HG03439 (cell line): ENCODE data around the gene RAB10.
"Not testable (repeated sequence)": the region's sequence is repeated elsewhere in the genome, so short reads cannot be mapped to it uniquely, and the experiment has no call there.

Experiments
- ATAC-seq: cut with Tn5 transposase; IDR thresholded peaks from one replicate; pipeline ENCODE4 v1.9.1; 2021; ENCODE audit warnings: mild to moderate bottlenecking, moderate library complexity; ENCODE audit not compliant: unreplicated experiment

The RAB10 gene

DNA sequence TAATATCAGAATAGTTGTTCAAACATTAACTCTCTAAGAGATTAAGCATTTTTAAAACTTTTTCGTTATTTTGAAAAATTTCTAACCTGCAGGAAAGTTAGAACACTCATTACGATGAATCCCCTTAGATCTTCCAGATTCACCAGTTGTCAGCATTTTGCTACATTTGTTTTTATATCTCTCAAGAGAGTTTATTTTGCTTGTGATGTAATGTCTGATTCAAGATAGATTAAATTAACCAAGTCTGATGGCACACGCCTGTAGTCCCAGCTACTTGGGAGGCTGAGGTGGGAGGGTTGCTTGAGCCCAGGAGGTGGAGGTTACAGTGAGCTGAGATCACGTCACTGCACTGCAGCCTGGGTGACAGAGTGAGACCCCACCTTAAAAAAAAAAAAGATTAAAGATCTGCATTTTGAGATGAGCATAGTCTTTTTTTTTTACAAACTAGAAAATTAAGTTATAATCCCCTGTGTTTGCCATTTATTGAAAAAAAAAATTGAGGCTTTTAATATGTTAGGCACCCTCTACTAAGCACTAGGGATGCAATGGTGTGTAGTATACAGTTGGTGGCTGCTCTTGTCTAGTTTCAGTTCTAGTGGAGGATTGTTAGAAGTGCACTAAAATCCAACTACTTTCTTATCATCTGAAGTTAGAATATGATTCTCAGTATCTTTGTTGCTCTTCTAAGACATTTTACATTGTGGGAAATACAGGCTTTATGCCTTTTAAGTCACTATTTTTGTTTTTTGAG is 20.9 kb downstream of the RAB10 start:
- no peak for ATAC-seq

DNA sequence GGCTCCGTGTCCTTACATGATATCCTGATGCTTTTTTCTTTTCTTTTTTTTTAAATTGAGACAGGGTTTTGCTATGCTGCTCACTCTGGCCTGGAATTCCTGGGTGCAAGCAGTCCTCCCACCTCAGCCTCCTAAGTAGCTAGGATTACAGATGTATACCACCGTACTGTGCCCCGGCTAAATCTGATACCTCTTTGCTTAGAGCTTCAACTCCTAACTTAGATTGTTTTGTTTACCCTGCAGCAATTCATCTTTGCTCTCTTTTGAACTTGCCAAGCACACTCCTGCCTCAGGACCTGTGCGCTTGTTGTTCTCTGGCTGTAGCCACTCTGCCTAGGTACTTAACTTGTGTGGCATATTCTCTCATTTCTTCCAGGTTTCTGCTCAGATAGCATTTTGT is 24.5 kb downstream of the RAB10 start:
- ATAC-seq: no peak

DNA sequence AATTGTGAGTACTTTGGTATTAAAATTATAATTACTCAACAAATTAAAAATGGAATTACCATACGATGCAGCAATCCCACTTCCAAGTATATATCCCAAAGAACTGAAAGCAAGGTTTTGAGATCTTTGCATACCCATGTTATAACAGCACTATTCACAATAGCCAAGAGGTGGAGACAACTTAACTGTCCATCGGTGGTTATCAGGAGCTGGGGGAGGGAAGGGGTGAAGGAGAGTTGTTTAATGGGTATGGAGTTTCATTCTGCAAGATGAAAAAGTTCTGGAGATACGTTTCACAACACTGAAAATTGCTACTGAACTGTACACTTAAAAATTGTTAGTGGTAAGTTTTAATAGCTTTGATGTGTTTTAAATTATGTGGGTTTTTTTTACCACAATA is 25.7 kb downstream of the RAB10 start:
- no peak for ATAC-seq

DNA sequence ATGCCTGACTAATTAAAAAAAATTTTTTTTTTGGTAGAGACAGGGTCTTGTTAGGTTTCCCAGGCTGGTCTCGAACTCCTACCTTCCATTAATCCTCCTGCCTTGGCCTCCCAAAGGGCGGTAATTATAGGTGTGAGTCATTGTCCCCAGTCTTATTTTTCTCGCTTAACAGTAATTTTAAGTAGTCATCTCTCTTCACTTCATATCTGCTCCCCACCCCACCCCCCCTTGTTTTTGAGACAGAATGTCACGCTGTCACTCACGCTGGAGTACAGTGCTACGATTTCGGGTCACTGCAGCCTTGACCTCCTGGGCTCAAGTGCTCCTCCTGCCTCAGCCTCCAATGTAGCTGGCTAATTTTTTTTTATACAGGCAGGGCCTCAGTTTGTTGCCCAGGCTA is 27.7 kb downstream of the RAB10 start:
- no peak for ATAC-seq

DNA sequence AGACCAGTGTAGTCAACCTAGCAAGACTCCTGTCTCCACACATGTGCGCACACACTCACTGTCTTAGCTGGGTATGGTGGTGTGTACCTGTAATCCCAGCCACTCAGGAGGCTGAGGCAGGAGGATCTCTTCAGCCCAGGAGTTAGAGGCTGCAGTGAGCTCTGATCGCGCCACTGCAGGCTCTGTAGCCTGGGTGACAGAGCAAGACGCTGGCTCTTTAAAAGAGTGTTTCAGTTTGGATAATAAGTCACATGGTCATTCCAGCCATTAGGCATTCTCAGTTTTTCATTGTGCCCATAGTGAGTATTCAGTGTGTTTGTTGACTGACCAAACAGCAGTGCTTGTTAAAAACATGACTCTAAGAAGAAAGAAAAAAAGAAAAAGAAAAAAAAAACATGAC is 31.0 kb downstream of the RAB10 start:
- ATAC-seq: no peak

DNA sequence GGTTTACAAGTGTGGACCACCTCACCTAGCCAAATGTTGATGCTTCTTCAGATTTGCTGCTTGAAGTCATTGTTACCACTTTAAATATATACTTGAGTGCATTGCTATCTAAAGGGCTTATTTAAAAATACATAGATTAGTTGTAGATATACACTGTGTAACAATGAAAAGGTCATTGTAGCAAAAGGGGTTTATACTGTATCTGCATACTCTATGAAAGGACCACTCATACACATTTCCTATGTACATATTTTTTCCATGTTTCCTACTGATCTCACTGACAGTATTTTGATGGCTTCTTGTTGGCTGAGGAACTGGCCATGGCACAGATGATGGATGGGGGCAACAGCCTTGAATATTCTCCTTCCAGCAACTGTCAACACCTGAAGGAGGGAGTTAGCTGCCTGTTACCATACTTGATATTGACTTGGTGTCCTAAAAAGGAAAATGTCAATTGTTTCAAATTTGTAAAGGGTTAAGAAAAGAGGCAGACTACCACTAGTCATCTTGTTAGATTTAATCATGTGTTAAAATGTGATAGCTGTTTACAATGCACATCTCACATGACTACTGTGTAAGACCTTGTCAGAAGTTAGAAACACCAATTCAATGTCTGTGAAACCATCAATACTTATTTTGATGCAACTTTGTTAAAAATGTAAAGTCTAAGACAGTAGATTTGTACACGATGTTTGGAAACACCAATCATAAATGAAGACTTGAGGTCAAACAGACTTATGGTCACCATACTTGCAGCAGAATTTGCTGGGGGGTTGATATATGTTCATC is 33.5 kb downstream of the RAB10 start:
- no peak for ATAC-seq

- ATAC-seq: no peak
Measured at GRCh38 chr2:26067980-26068507, 34.2 kb downstream of the RAB10 start.

- ATAC-seq: peak; percentile 92
Measured at GRCh38 chr2:26068602-26069298, 34.9 kb downstream of the RAB10 start.

- ATAC-seq: no peak
Measured at GRCh38 chr2:26070730-26071129, 36.8 kb downstream of the RAB10 start.

DNA sequence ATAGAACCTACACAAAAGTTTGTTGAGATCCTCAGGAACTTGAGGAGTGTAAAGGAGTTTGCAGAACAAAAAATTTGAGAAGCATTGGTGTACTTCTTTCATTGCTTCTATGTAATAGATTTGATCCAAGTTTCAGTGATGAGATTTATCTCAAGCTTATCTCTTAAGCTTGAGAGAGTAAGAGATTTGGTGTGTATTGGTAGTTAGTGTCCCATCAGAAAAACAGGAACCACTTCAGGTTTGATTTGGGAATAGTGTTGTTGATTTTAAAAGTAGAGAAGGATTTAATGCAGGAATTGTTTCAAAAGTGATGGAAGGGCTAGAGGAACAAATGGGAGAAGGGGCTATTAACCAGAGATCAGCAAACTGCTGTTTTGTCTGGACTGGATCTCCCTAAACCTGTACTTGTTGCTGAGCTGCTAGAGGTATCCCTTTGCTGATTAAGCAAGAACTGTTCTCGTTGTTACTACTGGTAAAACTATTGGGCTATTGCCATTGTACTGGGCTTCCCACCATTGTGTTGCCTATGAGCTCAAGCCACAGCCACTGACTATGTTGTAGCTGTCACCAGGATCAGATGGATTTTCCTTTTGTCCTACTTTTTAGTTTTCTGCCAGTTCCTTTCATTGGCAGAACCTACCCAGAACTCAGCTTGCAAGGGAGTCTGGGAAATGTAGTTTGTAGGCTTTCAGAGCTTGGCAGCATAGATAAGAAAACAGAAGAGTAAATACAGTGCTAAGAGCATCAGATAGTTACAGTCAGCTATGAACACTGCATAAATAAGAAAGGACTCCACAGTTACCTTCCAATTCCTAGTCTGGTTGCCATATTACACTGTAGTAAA is 39.3 kb downstream of the RAB10 start:
- no peak for ATAC-seq

- ATAC-seq: no peak
Measured at GRCh38 chr2:26073830-26074229, 39.9 kb downstream of the RAB10 start.

DNA sequence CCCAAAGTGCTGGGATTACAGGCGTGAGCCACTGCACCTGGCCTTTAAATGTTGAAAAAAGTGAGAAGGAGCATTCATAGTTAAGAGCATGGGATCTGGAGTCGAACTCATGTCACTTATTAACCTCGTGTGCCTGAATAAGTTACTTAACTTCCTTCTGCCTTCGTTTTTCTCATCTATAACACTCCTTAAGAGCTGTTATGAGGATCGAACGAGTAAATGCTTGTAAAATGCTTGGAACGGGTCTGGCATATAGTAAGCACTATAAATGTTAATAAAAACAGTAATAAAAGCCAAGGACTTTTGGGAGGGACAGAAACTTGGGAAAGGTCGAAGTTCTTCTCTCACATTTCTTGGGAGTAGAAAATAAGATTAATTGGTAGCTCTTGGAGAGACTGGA is 40.8 kb downstream of the RAB10 start:
- no peak for ATAC-seq

DNA sequence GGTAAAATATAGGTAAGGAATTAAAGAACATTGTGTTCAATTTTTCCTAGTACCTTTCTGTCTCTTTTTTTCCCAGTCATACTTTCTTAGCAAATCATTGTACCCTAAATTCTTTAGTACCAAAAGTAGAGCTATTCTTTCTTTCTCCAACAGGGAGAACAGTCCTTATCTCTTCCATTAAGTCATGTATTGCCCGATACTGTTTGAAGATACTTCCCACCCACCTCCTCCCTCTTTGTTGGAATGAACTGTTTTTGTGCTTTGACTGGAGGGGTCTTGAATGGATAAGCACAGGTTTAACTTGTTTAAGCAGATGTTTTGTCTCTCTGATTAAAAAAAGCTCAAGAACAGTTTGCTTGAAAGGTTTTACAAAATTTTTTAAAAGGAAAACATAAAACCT is 41.3 kb downstream of the RAB10 start:
- ATAC-seq: no peak

GRCh38 chr2:26076001-26076587 is 42.2 kb downstream of the RAB10 start:
- no peak for ATAC-seq

GRCh38 chr2:26077291-26077690 is 43.4 kb downstream of the RAB10 start:
- no peak for ATAC-seq

- no peak for ATAC-seq
Measured at GRCh38 chr2:26078939-26079338, 45.1 kb downstream of the RAB10 start.

- ATAC-seq: no peak
Measured at GRCh38 chr2:26080356-26080755, 46.5 kb downstream of the RAB10 start.

- ATAC-seq: not testable (repeated sequence)
Measured at GRCh38 chr2:26080925-26081324, 47.0 kb downstream of the RAB10 start.

DNA sequence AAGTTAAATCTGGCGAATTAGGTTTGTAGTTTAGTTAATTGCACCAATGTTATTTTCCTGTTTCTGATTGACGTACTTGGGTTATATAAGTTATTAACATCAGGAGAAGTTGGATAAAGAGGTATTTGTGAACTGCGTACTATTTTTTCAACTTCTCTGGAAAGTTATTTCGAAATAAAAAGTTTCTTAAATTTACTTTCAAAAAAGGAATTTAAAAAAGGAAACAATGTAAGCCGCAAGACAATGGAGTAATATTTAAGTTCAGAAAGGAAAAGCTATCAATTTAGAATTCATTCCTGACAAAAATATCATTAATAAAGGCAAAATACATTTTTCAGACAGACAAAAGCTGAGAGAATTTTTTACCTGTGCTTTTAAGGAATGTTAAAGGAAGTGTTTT is 47.7 kb downstream of the RAB10 start:
- ATAC-seq: no peak

GRCh38 chr2:26086155-26086637 is 52.3 kb downstream of the RAB10 start:
- ATAC-seq: no peak
